ENCODE measurements around the gene TREX2. TPM values are rescaled to one million over a fixed set of nuclear protein-coding genes. Genes with fewer than 3 reads are reported as not detected.
A peak's percentile ranks its signal among the peaks of the same experiment; 100 is the strongest.
"Not testable (repeated sequence)": the region's sequence is repeated elsewhere in the genome, so short reads cannot be mapped to it uniquely, and the experiment has no call there.

The TREX2 gene
- total RNA-seq, 1 donor: 3.3 TPM

DNA sequence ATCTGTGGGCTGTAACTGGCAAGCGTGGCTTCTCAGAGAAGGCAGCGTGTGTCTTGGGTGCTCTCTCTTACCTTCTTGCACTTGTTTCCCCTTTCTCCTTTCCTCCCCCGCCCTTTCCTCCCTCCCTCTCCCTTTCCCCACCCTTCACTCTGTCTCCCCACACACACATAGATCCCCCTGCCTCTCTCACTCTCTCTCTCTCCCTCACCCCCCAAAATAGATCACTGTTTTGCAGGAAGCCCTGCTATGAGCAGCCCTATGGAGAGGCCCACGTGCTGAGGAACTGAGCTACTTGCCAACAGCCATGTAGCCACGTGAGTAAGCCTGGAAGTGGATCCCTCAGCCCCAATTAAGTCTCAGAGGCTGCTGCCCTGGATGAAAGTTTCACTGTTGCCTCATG lies 40.4 kb downstream of the TREX2 start:
- Histone ChIP-seq H3K36me3 (ENCODE audit: insufficient read depth, low read length) (no peaks in the 10 kb centered on the region), H3K79me2 (ENCODE audit: insufficient read depth, low read length) (no peaks in the 10 kb centered on the region), H3K4me1 (ENCODE audit: insufficient read depth, low read length) (no peaks in the 10 kb centered on the region), H4K20me1 (ENCODE audit: insufficient read depth, low read length) (no peaks in the 10 kb centered on the region), H3K27ac (ENCODE audit: low read depth, low read length) (no peak overlapping the region), H3K4me3 (ENCODE audit: insufficient read depth, low read length) (no peak overlapping the region), H3K4me2 (ENCODE audit: insufficient read depth, low read length) (no peak overlapping the region), H2AFZ (ENCODE audit: low read length) (no peak overlapping the region), H3K9me3 (ENCODE audit: low read depth, low read length) (no peaks in the 10 kb centered on the region), H3K27me3 (ENCODE audit: insufficient read depth, low read length) (peaks cover 3% of the 10 kb centered on the region)
- TF ChIP-seq, protein P1, sequence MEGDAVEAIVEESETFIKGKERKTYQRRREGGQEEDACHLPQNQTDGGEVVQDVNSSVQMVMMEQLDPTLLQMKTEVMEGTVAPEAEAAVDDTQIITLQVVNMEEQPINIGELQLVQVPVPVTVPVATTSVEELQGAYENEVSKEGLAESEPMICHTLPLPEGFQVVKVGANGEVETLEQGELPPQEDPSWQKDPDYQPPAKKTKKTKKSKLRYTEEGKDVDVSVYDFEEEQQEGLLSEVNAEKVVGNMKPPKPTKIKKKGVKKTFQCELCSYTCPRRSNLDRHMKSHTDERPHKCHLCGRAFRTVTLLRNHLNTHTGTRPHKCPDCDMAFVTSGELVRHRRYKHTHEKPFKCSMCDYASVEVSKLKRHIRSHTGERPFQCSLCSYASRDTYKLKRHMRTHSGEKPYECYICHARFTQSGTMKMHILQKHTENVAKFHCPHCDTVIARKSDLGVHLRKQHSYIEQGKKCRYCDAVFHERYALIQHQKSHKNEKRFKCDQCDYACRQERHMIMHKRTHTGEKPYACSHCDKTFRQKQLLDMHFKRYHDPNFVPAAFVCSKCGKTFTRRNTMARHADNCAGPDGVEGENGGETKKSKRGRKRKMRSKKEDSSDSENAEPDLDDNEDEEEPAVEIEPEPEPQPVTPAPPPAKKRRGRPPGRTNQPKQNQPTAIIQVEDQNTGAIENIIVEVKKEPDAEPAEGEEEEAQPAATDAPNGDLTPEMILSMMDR (IDR thresholded peaks at IDR 0.05; ENCODE audit: extremely low read depth, low read depth, low read length): no peak
- DNase-seq (ENCODE audit: insufficient read length, low spot score, missing footprints): peak; percentile 57

DNA sequence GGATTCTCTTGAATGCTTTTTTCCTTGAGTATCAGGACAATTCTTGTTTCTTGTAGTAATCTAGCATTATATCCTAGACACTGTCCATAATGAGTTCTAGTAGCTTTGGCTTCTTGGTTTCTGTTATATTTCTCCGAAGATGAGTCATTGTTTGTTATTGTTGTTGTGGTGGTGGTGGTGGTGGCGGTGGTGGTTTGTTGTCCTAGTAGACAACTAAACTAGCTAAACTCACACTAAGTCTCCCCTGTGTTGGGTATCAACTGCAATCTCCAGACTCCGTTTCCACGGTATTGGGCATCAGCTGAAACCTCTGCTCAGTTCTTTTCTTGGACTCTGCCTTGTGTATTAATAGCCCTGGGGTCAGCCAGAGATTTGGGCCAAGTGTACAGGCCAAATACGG lies 41.5 kb downstream of the TREX2 start:
- H3K4me3 ChIP-seq (ENCODE audit: insufficient read depth, low read length); H3K27me3 ChIP-seq (ENCODE audit: insufficient read depth, low read length); H3K4me1 ChIP-seq (ENCODE audit: insufficient read depth, low read length); H3K9me3 ChIP-seq (ENCODE audit: low read depth, low read length); H3K79me2 ChIP-seq (ENCODE audit: insufficient read depth, low read length); H2AFZ ChIP-seq (ENCODE audit: low read length); H3K27ac ChIP-seq (ENCODE audit: low read depth, low read length); H4K20me1 ChIP-seq (ENCODE audit: insufficient read depth, low read length); H3K36me3 ChIP-seq (ENCODE audit: insufficient read depth, low read length); H3K4me2 ChIP-seq (ENCODE audit: insufficient read depth, low read length): not testable (repeated sequence)
- peak; percentile 29 for DNase-seq (ENCODE audit: insufficient read length, low spot score, missing footprints)

DNA sequence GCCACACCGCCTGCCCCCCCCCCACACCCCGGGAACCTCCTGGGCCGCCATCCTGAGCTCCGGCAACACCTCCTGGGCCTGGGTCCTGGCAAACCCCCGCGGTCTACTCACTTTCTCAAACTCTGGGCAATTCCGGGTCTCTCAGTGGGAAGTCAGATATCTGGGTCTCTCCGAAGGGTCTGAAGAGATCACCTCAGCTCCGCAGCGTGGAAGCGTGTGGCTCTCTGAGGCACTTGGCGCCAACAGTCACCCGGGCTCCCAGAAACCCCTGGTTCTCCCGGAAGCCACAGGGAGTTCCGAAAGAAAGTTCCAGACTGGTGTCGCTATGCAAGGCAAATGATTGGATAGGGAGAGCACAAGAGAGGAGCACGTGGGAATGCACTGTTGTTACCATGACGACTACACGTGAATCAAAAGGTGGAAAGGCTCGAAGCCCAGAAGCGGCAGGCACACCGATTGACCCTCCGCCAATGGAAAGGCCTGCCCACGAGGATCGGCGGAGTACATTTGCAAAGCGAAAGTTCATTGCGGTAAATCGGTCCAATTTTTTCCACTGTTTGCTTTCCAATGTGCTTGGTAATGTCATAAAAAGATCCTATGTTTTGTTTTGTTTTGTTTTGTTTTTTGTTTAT lies 44.6 kb downstream of the TREX2 start, which contains the start of gene PNMA6E:
PNMA6E (minus strand) TSS at position 218 of the 632 bp plus-strand sequence. CDS start 2,501 bp downstream, outside the sequence.
- Histone ChIP-seq H3K4me1 (ENCODE audit: insufficient read depth, low read length) (no peaks in the 10 kb centered on the region), H2AFZ (ENCODE audit: low read length) (no peak within 1 kb of the TSS), H3K36me3 (ENCODE audit: insufficient read depth, low read length) (no peaks in the 10 kb centered on the region), H4K20me1 (ENCODE audit: insufficient read depth, low read length) (no peaks in the 10 kb centered on the region), H3K4me2 (ENCODE audit: insufficient read depth, low read length) (no peak within 1 kb of the TSS), H3K27me3 (ENCODE audit: insufficient read depth, low read length) (no peaks in the 10 kb centered on the region), H3K4me3 (ENCODE audit: insufficient read depth, low read length) (no peak within 1 kb of the TSS), H3K79me2 (ENCODE audit: insufficient read depth, low read length) (no peaks in the 10 kb centered on the region), H3K27ac (ENCODE audit: low read depth, low read length) (no peak within 1 kb of the TSS), H3K9me3 (ENCODE audit: low read depth, low read length) (no peaks in the 10 kb centered on the region)
- DNase-seq (ENCODE audit: insufficient read length, low spot score, missing footprints): peak; percentile 69
- TF ChIP-seq, protein P1 (IDR thresholded peaks at IDR 0.05; ENCODE audit: extremely low read depth, low read depth, low read length): no peak

DNA sequence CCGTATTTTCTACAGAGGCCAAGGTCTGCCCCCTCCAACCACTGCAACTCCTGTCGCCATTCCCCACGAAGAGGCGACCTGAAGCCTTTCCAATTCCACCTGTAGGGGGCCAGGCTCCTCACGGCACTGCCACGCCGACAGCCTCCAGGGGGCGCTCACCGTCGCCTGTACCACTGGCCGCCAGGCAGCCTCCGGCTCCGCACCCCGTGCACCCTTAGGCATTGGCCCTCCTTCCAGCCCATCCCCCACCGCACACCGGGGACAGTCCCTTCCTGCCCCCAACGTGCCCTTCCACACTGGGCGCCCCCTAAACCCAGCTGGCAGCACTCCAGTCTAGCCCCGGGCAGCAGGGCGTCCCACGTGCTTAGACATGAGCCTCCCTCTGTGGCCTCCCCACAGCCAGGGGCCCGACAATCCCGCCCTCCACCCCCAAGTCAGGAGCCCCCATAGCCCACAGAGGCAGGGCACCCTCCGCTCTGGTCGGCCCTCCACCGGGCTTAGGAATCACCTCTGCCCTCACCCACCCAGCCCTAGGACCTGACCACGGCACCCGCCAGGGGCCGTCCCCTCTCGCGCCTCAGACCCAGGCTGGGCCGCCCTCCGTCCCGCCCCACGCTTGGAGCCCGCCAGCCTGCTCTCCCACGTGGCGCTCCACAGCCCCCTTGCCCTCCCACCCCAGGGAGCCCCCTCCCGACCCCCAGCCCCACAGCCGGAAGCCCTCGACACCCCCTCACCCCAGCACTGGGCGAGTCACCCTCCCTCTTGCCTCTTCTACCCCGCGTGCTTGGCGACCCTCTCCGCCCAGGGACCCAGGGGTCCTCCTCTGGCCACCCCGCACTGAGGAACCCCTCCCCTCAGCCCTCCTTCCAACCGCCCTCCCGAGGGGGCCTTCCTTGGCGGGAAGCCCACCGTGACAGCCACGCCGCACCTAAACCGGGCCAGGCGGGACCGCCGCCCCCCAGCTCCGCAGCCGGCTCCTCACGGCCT lies 45.4 kb downstream of the TREX2 start:
- H3K4me3 ChIP-seq (ENCODE audit: insufficient read depth, low read length): no peak overlapping the region
- H4K20me1 ChIP-seq (ENCODE audit: insufficient read depth, low read length): no peaks in the 10 kb centered on the region
- H2AFZ ChIP-seq (ENCODE audit: low read length): no peak overlapping the region
- H3K27ac ChIP-seq (ENCODE audit: low read depth, low read length): no peak overlapping the region
- TF ChIP-seq, protein P1 (IDR thresholded peaks at IDR 0.05; ENCODE audit: extremely low read depth, low read depth, low read length): peak; percentile 52
- H3K4me1 ChIP-seq (ENCODE audit: insufficient read depth, low read length): no peaks in the 10 kb centered on the region
- H3K4me2 ChIP-seq (ENCODE audit: insufficient read depth, low read length): no peak overlapping the region
- DNase-seq (ENCODE audit: insufficient read length, low spot score, missing footprints): peak; percentile 94
- no peaks in the 10 kb centered on the region for H3K27me3 ChIP-seq (ENCODE audit: insufficient read depth, low read length)
- H3K9me3 ChIP-seq (ENCODE audit: low read depth, low read length): no peaks in the 10 kb centered on the region
- no peaks in the 10 kb centered on the region for H3K79me2 ChIP-seq (ENCODE audit: insufficient read depth, low read length)
- H3K36me3 ChIP-seq (ENCODE audit: insufficient read depth, low read length): no peaks in the 10 kb centered on the region
